Testis (tissue), 2 donors: ENCODE data around the gene NPNT.

Source experiments
- POLR2A ChIP-seq: fragments of 450-650 bp; IDR thresholded peaks from one replicate; pipeline ENCODE4 v1.6.1; 2017; ENCODE audit warnings: antibody characterized with exemption, mild to moderate bottlenecking, moderate library complexity
- TF ChIP-seq, protein P1 (sequence below), 3 experiments: fragments of 450-650 bp in 2 of 3; fragments of 200-600 bp in 1 of 3; sonication (generic) in 1 of 3; IDR thresholded peaks; one replicate each; pipeline ENCODE4 v1.5.1; 2016 to 2019; ENCODE audit warnings: antibody characterized with exemption in 3 of 3, mild to moderate bottlenecking in 2 of 3, moderate library complexity in 1 of 3

DNA sequence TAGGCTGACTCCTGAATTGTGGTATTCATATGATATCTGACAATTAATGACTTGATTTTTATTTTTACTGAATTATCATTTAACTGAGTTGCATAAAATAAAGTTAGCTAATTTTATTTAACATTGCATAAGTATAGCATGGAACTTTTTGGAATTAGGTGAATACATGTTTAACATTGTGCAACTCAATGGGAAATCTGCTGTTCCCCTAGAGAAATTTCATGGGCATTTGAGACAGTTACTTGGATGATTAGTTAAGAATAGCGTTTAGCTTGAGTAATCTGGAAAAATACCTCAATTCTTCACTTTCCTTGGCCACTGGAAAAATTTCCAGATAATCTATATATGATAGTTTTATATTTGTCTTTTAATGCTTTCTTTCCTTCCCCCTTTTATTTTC lies 42.5 kb downstream of the NPNT start:
- TF ChIP-seq, protein P1, sequence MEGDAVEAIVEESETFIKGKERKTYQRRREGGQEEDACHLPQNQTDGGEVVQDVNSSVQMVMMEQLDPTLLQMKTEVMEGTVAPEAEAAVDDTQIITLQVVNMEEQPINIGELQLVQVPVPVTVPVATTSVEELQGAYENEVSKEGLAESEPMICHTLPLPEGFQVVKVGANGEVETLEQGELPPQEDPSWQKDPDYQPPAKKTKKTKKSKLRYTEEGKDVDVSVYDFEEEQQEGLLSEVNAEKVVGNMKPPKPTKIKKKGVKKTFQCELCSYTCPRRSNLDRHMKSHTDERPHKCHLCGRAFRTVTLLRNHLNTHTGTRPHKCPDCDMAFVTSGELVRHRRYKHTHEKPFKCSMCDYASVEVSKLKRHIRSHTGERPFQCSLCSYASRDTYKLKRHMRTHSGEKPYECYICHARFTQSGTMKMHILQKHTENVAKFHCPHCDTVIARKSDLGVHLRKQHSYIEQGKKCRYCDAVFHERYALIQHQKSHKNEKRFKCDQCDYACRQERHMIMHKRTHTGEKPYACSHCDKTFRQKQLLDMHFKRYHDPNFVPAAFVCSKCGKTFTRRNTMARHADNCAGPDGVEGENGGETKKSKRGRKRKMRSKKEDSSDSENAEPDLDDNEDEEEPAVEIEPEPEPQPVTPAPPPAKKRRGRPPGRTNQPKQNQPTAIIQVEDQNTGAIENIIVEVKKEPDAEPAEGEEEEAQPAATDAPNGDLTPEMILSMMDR (IDR thresholded peaks at IDR 0.05), result no peak
- no peak for TF ChIP-seq POLR2A
